Measurements from ENCODE around the gene PTPN4. TPM values are rescaled to one million over a fixed set of nuclear protein-coding genes. Genes with fewer than 3 reads are reported as not detected.

Gene PTPN4, protein sequence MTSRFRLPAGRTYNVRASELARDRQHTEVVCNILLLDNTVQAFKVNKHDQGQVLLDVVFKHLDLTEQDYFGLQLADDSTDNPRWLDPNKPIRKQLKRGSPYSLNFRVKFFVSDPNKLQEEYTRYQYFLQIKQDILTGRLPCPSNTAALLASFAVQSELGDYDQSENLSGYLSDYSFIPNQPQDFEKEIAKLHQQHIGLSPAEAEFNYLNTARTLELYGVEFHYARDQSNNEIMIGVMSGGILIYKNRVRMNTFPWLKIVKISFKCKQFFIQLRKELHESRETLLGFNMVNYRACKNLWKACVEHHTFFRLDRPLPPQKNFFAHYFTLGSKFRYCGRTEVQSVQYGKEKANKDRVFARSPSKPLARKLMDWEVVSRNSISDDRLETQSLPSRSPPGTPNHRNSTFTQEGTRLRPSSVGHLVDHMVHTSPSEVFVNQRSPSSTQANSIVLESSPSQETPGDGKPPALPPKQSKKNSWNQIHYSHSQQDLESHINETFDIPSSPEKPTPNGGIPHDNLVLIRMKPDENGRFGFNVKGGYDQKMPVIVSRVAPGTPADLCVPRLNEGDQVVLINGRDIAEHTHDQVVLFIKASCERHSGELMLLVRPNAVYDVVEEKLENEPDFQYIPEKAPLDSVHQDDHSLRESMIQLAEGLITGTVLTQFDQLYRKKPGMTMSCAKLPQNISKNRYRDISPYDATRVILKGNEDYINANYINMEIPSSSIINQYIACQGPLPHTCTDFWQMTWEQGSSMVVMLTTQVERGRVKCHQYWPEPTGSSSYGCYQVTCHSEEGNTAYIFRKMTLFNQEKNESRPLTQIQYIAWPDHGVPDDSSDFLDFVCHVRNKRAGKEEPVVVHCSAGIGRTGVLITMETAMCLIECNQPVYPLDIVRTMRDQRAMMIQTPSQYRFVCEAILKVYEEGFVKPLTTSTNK
- total RNA-seq (2022) (45.8 and 46.8 TPM in 2 replicates), Bru-seq, nascent RNA (percentile 88 among the genes with signal in this experiment), BruChase-seq, experiment 1, labeled RNA remaining after a 2-hour chase (percentile 78 among the genes with signal in this experiment), BruChase-seq, experiment 2, labeled RNA remaining after a 6-hour chase (percentile 68 among the genes with signal in this experiment)
- long read RNA-seq, full-length matches to known transcripts, result 1 of 22 reads
- long read RNA-seq, partial matches to known transcripts, result 3 of 22 reads
- long read RNA-seq, other reads (novel, unspliced or antisense), result 18 of 22 reads

DNA sequence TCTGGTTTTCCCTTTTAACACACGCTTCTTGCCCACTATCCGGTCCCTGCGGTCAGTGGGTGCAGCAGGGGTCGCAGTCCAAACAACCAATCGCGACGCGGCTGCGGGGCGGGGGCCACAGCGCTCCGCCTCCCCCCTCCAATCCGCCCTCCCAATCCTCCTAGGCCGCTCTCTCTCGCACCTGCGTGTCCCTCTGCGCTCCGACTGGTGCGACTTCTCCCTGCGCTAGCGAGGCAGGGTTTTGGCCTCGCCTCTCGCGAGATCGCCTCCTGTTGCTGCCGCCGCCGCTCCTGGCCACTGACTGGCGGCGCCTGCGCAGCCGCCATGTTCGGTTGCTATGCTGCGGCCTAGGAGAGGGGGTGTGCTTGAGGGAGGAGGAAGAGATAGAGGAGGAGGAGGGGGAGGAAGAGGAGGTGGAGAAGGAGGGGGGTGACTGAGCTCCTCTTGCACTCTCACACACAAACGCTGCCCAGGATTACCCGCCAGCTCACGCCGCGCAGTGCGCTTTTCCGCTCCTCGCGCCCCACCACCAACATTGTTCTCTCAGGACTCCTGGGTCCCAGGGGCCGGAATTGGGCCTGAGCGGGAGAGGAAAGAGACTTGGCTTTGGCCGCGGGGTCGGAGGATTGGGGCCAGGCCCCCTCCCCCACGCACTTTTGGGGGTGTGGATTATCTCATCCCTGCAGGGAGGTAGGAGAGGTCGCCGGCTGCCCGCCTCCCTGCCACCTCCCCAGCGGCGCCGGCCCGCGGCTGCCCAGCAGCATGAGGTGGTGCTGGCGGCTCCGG, at the start of gene PTPN4:
PTPN4 (plus strand) TSS at position 472 of the 786 bp plus-strand sequence. CDS start 49,932 bp downstream, outside the sequence.
- intact Hi-C loops (cut with micrococcal nuclease; ENCODE audit: unreplicated experiment), result loop anchor here (2.0 to 10.0 kb wide), 2 partner anchors 255 to 305 kb away; partner anchors contain the start of gene EPB41L5

GRCh38 chr2:119710281-119710680, 49.4 kb upstream of the PTPN4 start:
- no peak for DNase-seq
- Mint-ChIP-seq H3K27me3 (ENCODE audit: insufficient read depth, unreplicated experiment) (peaks cover 3% of the 10 kb centered on the region), H3K4me1 (ENCODE audit: low read depth, unreplicated experiment) (no peaks in the 10 kb centered on the region), H3K36me3 (ENCODE audit: insufficient read depth, unreplicated experiment) (no peaks in the 10 kb centered on the region), H3K27ac (ENCODE audit: unreplicated experiment) (no peak overlapping the region), H3K9me3 (ENCODE audit: unreplicated experiment) (no peaks in the 10 kb centered on the region), H3K4me3 (ENCODE audit: unreplicated experiment) (no peak overlapping the region)
- Histone ChIP-seq H3K9me3 (no peaks in the 10 kb centered on the region), H3K27me3 (replicated peaks; ENCODE audit: control insufficient read depth, insufficient read depth, low read length) (no peaks in the 10 kb centered on the region; the same call in 1 of the 2 replicates), H3K36me3 (ENCODE audit: control insufficient read depth, insufficient read depth, low read length) (no peaks in the 10 kb centered on the region), H3K4me1 (no peaks in the 10 kb centered on the region), H3K4me3 (ENCODE audit: low read depth, low read length) (no peak overlapping the region)
- BruUV-seq (replicated peaks), result no TSS peak
- no peak for TF ChIP-seq CTCF (IDR thresholded peaks at IDR 0.05; ENCODE audit: insufficient read depth in 1 of 2, low read depth in 1 of 2, low read length in 1 of 2, severe bottlenecking in 1 of 2, unreplicated experiment in 1 of 2)
- intact Hi-C loops (cut with micrococcal nuclease; ENCODE audit: unreplicated experiment), result no loop called here
- ChIA-PET CTCF (interaction anchor here (0.8 kb wide), 1 partner anchor 9 kb away, joined by 3 read pairs; no protein-coding TSS in a partner anchor), POLR2A (interaction anchor here (0.7 kb wide), 1 partner anchor 20 kb away, joined by 5 read pairs; no protein-coding TSS in a partner anchor)

More for the DNA sequence above, at the start of gene PTPN4:
- POLR2A ChIA-PET, result interaction anchor here (0.6 to 1.0 kb wide), 4 partner anchors 81 to 1793 kb away, joined by 3 to 7 read pairs (median 4); partner anchors contain the start of genes TMEM177 and TMEM185B
- Histone ChIP-seq H3K4me1 (peaks cover 4% of the 10 kb centered on the region; the same call in 1 of the 2 replicates), H3K4me3 (ENCODE audit: low read depth, low read length) (peak within 1 kb of the TSS; percentile 81), H3K27me3 (replicated peaks; ENCODE audit: control insufficient read depth, insufficient read depth, low read length) (no peaks in the 10 kb centered on the region), H3K36me3 (ENCODE audit: control insufficient read depth, insufficient read depth, low read length) (no peaks in the 10 kb centered on the region), H3K9me3 (no peaks in the 10 kb centered on the region)
- no TSS peak for BruUV-seq (replicated peaks)
- H3K4me1 Mint-ChIP-seq (ENCODE audit: low read depth, unreplicated experiment), result peaks cover 24% of the 10 kb centered on the region
- CTCF ChIA-PET, result interaction anchor here (0.6 kb wide), 1 partner anchor 415 kb away, joined by 3 read pairs; no protein-coding TSS in a partner anchor
- no peaks in the 10 kb centered on the region for H3K27me3 Mint-ChIP-seq (ENCODE audit: insufficient read depth, unreplicated experiment)
- peaks cover 14% of the 10 kb centered on the region for H3K36me3 Mint-ChIP-seq (ENCODE audit: insufficient read depth, unreplicated experiment)
- H3K4me3 Mint-ChIP-seq (ENCODE audit: unreplicated experiment), result peak within 1 kb of the TSS; percentile 84
- peak; percentile 98 to 99 for DNase-seq
- H3K9me3 Mint-ChIP-seq (ENCODE audit: unreplicated experiment), result no peaks in the 10 kb centered on the region
- TF ChIP-seq CTCF (IDR thresholded peaks at IDR 0.05; ENCODE audit: insufficient read depth in 1 of 2, low read depth in 1 of 2, low read length in 1 of 2, severe bottlenecking in 1 of 2, unreplicated experiment in 1 of 2), result no peak
- peak within 1 kb of the TSS; percentile 92 for H3K27ac Mint-ChIP-seq (ENCODE audit: unreplicated experiment)

Measured in Caco-2 (cell line).